Measurements from ENCODE around the gene RHBDF1.

Gene RHBDF1

GRCh38 chr16:72561-73548, at the start of gene RHBDF1:
Gene RHBDF1, minus strand, starts transcription at chr16:72631. Its CDS starts 7,616 bp downstream, at chr16:65015.
- DNase-seq: no peak

GRCh38 chr16:120756-121155, 48.3 kb upstream of the RHBDF1 start:
- no peak for DNase-seq

- DNase-seq: no peak
These were observed 47.5 kb upstream of the RHBDF1 start for GRCh38 chr16:119835-120491.

- no peak for DNase-seq
These were observed 46.9 kb upstream of the RHBDF1 start for GRCh38 chr16:119295-119694.

GRCh38 chr16:118857-119256, 46.4 kb upstream of the RHBDF1 start:
- no peak for DNase-seq

GRCh38 chr16:117379-118365, 45.2 kb upstream of the RHBDF1 start:
- peak; percentile 47 for DNase-seq

- no peak for DNase-seq
These were observed 43.6 kb upstream of the RHBDF1 start for GRCh38 chr16:116015-116414.

- no peak for DNase-seq
These were observed 41.9 kb upstream of the RHBDF1 start for GRCh38 chr16:114327-114726.

- no peak for DNase-seq
These were observed 39.9 kb upstream of the RHBDF1 start for GRCh38 chr16:112153-112840.

GRCh38 chr16:106623-107324, 34.3 kb upstream of the RHBDF1 start:
- DNase-seq: peak; percentile 47

GRCh38 chr16:105521-105920, 33.1 kb upstream of the RHBDF1 start:
- no peak for DNase-seq

- DNase-seq: no peak
These were observed 32.5 kb upstream of the RHBDF1 start for GRCh38 chr16:104928-105327.

GRCh38 chr16:104355-104754, 31.9 kb upstream of the RHBDF1 start:
- no peak for DNase-seq

- no peak for DNase-seq
These were observed 29.8 kb upstream of the RHBDF1 start for GRCh38 chr16:102060-102855.

- DNase-seq: no peak
These were observed 29.2 kb upstream of the RHBDF1 start for GRCh38 chr16:101586-101985.

GRCh38 chr16:100989-101388, 28.6 kb upstream of the RHBDF1 start:
- DNase-seq: no peak

- DNase-seq: no peak
These were observed 25.4 kb upstream of the RHBDF1 start for GRCh38 chr16:97822-98221.

GRCh38 chr16:96935-97381, 24.5 kb upstream of the RHBDF1 start:
- peak; percentile 57 for DNase-seq

- no peak for DNase-seq
These were observed 22.5 kb upstream of the RHBDF1 start for GRCh38 chr16:94918-95265.

GRCh38 chr16:92431-93339, 20.3 kb upstream of the RHBDF1 start:
- DNase-seq: no peak

Data from SHP77 treated with DMSO at 0.1 percent for 48 hours (cell line).